ENCODE results near the gene SCARF1. TPM values are rescaled to one million over a fixed set of nuclear protein-coding genes. Genes with fewer than 3 reads are reported as not detected.

Gene SCARF1
- total RNA-seq, 1 experiment from 2014 or later = not detected

DNA sequence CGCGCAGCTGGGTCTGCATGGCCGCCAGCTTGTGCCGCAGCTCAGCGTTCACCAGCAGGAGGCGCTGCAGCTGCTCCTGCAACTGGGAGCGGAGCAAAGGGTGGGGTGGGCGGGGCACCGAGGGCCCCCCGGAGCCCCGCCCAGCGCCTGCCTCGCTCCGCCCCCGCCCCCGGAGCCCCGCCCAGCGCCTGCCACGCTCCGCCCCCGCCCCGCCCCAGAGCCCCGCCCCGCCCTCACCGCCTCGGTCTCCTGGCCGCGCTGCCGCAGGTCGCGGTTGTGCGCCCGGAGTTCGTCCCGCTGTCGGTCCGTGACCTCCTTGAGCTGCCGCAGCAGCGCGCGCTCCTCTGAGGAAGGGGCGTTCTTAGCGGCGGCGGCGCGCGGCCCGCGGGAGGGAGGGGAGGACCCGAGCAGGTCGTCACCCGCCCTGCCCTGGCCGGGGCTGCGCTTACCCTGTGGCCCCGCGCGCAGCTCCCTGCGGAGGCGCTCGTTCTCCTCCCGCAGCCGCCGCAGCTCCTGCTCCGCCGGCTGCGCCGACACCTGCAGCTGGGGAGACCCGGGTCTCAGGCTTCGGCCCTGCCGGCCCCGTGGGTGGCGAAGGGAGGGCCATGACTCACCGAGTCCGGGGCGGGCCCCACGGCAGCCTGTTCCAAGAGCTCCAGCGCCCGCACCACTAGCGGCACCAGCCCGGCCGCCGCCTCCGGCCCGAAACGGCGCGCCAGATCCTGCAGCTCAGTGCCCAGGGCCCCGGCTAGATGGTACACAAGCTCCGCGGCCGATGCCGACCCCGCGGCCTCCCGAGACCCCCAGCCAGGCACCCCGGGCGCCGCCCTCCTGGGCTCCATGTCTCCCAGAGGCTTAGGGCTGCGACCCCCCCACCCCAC is 3.7 kb upstream of the SCARF1 start:
- DNase-seq (ENCODE audit: extremely low read depth, low read depth) = peak; percentile 94

DNA sequence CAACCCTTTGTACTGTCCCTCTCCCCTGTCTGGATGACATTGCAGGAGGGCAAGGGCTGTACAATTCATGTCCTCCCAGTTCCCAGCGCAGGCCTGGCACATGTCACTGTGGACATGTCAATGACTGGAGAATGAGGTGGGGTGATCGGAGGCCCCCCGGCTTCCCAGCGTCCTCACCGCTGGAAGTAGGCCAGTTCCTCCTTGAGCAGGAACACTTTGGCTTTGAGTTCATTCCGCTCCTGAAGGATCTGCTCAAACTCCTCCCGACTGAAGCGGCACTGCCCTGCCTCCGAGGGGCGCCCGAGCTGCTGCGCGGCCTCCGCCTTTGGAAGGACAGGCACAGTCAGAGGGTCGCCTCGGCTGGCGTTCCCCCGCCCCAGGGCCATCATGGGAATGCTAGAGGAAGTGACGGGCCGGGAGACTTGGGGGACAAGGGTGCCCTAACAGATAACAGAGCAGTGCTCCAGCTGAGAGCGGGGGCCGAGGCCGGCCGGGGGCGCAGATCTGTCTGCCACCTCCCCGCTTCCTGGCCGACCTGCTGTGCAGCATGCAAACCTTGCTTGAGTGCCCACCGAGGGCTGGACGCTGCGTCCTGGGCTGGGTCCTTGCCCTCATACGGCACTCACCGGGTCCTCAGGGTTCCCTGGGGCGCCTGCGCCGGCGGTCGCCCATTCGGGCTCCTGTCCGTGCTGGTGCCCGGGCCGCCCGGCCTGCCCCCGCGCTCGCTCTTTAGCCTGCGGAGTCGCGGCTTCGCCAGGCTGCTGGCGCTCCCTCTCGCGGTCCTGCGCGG is 2.8 kb upstream of the SCARF1 start:
- no peak for DNase-seq (ENCODE audit: extremely low read depth, low read depth)

DNA sequence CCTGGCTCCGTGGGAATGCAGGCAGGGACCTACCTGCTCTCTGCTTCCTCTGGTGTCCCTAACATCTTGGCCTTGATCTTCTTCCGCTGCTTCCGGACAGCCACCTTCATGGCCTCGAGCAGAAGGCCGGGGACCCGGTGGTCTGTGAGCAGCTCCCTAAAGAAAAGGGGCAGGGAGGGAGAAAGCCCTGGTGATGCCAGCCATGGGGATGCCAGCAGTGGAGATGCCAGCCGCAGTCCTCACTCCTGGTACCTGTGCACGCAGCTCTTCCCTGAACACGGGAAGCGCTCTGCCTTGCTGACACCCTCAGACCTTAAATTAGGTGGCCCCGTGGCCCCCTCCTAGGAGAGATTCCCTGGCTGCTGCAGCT is 2.3 kb upstream of the SCARF1 start:
- no peak for DNase-seq (ENCODE audit: extremely low read depth, low read depth)

DNA sequence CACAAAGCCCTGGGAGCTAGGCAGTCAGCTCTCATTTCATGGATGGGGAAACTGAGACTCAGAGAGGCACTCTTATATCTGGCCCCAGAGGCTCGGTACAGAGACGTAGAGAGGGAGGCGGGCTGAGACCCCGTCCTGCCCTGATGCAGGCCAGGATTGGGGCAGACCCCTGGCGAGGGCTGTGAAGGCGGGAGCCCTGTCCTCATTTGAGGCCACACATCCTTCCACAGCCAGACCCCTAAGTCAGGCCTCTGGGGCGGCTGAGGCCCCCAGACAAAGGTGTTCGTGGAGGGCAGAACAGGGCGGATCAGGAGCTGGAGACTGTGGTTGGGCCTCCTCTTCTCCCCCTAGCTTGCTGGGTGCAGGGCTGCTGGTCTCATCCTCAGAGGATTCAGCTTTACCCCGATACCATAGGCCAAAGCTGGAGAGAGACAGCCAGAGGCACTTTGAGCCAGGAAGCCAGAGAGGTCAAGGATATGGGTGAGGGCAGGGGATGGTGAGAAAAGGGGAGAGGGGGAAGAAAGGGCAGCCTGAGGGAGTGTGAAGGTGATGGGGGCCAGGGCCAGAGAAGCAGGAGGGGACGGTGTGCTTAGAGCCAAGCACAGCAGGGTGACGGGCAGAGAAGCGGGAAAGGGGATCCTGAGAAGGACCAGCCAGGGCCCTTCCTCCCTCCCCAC is 805 bp upstream of the SCARF1 start:
- DNase-seq (ENCODE audit: extremely low read depth, low read depth) = no peak

DNA sequence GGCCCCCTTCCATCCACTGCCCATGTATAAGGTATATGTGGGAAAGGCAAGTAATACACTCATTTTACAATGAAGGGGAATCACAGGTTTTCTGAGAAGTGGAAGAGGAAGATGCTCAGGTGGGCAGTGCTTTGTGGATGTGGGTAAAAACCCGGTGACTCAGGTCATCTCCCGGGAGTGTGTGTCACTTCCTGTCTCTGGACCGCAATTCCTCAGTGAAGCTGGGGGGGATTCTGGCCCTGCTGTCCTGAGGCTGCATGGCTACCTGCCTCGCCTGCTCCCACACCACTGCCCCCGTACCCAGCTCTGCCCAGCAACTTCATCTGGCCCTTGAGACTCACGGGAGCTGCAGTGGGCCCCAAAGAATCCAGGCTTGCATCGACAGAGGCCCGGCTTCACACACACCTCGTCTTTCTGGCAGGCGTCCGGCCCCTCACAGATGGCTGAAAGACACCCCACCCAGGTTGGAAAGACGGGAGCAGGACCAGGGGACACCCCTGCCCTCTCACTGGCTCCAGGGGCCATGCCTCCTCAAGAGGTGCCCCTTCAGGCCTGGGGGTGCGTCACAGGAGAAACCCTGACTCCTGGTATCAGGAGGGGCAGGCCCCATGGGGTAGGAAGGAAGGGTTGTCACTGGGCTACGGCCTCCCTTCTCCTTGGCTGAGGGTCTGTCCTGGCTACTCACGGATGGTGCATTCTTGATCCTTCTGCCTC is 882 bp downstream of the SCARF1 start:
- DNase-seq (ENCODE audit: extremely low read depth, low read depth) = no peak

DNA sequence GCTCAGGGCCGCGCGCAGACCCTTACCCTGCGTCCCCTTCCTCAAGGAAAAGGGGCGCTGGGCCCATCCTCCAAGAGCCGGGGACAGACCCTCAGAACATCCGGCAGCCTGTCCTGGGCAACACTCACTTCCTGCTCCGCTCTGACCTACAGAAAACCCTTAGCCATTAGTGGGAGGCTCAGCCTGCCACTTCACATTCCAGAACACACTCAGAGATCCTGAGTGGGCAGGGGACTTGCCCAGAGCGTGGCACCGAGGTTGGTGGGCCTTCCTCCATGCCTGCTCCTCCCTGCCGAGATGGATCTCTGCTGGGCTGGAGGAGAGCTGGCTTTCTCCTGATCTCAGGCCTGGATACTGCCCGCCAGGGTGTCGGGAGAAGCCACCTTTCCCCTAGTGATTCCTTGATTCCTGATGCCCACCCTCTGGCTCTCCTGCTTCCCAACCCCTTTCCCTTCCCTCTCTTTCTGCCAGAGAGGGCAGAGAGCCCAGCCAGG is 1.5 kb downstream of the SCARF1 start:
- DNase-seq (ENCODE audit: extremely low read depth, low read depth) = no peak

DNA sequence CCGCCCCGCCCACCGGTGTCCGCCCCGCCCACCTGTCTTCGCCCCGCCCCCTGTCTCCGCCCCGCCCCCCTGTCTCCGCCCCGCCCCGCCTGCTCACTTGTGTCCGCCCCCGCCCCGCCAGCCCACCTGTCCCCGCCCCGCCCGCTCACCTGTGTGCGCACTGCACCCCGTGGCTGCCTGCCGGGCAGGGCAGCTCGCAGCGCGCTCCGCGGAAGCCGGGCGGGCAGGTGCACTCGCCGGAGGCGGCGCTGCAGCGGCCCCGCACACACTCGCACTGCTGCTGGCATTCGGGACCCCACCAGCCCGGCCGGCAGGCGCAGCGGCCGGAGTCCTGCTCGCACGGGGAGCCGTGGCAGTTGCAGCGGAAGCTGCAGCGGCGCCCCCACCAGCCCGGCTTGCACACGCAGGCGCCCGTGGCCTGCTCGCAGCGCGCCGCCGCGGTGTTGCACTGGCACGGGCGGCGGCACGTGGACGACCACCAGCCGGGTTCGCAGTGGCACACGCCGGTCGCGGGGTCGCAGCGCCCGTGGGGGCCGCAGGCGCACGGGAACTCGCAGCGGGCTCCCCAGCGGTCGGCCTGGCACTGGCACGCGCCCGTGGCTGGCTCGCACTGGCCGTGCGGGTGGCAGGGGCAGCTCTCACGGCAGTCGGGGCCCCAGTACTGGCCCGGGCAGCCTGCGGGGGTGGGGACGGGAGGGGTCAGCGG is 2.1 kb downstream of the SCARF1 start:
- no peak for DNase-seq (ENCODE audit: extremely low read depth, low read depth)

DNA sequence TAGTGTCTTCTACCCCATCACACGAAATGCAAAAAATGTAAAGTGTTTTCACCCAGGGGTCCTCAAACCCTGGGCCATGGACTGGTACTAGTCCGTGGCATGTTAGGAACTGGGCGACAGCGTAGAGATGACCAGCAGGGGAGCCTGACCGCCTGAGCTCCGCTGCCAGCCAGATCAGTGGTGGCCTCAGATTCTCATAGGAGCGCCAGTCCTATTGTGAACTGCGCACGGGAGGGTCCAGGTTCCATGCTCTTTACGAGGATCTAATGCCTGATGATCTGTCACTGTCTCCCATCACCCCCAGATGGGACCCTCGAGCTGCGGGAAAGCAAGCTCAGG is 4.5 kb downstream of the SCARF1 start:
- no peak for DNase-seq (ENCODE audit: extremely low read depth, low read depth)

DNA sequence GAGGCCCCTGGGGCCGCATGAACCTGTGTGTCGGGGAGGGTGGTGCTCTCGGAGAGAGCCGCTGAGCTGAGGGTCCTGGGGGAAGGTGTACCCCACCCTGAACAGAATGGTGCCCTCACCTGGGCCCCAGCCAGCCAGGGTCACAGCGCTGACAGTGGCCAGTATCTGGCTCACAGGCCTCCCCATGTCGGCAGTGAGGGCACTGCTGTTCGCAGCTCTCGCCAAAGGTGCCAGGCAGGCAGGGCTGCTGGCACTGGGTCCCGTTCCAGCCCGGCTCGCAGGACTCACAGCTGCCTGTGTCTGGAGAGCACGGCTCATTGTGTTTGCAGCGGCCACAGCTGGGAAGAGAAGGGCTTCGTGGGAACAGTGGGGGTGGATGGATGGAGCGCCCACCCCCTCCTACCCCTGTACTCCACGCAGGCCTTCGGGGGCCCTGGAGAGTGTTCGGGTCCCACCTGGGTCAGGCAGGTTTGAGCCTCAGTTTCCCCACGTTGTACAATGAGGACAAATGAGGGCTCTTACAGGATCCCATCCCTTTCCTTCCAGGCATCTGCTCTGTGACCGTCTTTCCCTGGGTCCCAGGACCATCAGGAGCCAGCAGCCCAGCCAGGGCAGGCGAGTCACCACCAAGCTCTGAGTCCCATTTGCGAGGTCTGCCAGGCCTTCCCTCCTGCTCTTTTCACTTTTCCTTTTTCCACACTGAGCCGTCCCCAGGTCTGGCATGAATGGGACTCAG is 5.0 kb downstream of the SCARF1 start:
- DNase-seq (ENCODE audit: extremely low read depth, low read depth) = no peak

DNA sequence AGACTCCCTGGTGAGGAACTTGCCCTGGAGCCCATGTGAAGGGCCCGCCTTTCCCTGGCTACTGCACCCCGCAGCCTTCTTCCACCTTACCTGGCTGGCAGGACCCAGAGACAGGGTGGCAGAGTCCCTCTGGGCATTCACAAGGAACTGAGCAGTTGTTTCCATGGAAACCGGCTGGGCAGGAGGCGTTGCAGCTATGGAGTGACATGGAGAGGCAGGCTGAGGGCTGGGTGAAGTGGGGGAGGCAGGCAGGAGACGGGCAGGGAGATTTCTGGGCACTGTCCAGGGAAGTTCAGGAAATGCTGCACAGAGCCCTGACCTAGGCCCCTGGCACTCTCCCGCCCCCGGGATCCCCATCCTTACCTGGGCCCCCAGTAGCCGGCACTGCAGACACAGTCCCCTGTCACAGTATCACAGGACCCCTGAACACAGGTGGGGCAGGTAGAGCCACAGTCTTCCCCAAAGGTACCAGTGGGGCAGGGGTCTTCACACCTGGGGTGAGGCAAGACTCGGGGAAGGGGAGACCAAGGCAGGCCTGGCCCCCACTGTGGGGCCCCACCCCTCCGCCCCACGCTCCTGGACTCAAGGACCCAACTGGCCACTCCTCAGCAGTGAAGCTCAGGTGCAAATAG is 5.9 kb downstream of the SCARF1 start:
- DNase-seq (ENCODE audit: extremely low read depth, low read depth) = no peak

DNA sequence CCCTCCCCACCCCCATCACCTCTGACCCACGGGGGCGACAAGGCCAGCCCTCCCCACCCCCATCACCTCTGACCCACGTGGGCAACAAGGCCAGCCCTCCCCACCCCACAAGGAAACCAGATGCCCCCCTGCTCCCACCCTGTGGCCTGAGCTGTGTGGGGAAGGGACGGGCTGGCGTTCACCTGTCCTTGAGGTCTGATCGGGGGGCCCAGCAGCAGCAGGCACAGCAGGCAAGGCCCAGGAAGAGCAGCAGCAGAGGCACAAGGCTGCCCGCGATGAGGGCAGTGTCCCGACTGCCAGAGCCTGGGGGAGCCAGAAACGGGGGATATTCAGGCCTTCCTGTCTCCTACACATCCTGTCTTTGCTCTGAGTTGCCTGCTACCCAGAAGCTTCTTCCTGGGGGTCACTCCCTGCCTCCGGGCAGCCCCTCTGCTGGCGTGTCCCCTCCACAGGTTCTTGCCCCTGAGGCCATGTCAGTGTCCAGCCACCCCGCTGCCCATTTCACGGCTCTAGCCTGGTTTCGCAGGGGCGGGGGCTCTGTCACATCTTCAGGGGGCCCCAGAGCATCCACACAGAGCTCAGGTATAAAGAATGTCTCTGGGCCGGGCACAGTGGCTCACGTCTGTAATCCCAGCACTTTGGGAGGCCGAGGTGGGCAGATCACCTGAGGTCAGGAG is 6.8 kb downstream of the SCARF1 start:
- DNase-seq (ENCODE audit: extremely low read depth, low read depth) = no peak

DNA sequence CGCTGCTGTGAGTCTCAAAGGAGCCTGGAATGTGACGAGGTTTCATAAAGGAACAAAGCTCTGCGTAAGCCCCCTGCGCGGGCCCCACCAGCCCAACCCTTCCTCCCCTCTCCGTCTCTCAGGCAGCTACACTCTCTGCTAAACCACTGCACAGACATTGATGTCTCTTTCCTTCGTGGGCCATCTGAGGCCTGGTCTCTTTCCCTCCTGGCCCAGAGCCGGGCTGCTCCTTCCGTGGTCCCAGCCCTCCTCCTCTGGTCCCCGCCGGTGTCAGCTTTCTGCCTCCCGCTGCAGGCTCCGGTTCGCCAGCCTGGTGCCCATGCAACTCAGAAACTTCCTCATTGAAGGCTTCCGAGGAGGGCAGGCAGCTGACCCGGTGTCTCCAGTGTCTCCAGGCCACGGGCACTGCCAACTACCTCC is 7.4 kb downstream of the SCARF1 start:
- DNase-seq (ENCODE audit: extremely low read depth, low read depth) = no peak

DNA sequence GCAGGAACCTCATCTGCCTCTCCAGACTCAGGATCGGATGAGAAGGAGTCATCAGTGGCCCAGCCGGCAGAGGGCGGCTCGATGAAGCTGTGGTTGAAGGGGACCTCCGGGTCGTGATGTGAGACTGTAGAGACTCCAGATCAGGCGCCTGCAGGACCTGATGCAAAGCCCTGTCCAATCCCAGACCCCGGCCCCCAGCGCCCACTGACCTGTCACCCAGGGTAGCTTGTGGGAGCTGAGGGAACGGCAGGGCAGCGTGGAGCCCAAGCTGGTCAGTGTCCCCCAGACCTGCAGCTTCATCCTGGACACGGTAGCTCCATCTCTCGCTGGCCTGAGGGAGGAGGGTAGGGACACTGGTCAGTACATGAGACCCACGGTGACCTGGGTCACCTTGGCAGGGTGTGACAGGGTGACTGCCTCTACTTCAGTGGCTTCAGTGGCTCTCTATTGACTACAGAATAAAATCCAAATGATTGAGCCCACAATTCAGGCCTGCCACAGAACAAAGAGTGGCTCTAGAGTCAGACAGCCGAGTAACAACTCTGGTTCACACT is 8.7 kb downstream of the SCARF1 start:
- DNase-seq (ENCODE audit: extremely low read depth, low read depth) = no peak

DNA sequence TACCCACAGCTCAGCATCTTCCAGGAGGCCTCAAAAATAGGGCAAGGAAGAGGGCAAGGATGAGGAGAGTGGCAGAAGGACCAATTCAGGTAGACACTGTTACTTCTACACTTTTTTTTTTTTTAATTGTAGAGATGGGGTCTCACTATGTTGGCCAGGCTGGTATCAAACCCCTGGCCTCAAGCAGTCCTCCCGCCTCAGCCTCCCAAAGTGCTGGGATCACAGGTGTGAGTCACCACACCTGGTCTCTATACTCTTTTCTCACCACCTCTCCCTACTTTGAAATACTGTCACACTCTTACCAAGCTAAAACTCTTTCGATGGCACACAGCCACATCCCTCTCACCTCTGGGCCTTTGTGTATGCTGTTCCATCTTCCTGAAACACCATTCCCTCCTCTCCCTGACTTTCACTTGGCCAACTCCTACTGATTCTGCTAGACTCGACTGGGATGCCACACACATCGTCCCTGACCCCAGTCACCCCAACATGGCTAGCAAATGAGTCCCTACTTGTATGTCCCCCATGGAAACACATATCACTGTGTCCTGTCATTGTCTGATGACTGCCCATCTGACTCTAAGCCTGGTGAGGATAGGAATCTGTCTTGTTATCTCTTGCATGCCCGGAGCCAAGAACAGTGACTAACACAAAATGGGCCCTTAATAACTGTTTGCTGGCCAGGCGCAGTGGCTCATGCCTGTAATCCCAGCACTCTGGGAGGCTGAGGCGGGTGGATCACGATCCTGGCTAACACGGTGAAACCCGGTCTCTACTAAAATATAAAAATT is 9.7 kb downstream of the SCARF1 start:
- no peak for DNase-seq (ENCODE audit: extremely low read depth, low read depth)

DNA sequence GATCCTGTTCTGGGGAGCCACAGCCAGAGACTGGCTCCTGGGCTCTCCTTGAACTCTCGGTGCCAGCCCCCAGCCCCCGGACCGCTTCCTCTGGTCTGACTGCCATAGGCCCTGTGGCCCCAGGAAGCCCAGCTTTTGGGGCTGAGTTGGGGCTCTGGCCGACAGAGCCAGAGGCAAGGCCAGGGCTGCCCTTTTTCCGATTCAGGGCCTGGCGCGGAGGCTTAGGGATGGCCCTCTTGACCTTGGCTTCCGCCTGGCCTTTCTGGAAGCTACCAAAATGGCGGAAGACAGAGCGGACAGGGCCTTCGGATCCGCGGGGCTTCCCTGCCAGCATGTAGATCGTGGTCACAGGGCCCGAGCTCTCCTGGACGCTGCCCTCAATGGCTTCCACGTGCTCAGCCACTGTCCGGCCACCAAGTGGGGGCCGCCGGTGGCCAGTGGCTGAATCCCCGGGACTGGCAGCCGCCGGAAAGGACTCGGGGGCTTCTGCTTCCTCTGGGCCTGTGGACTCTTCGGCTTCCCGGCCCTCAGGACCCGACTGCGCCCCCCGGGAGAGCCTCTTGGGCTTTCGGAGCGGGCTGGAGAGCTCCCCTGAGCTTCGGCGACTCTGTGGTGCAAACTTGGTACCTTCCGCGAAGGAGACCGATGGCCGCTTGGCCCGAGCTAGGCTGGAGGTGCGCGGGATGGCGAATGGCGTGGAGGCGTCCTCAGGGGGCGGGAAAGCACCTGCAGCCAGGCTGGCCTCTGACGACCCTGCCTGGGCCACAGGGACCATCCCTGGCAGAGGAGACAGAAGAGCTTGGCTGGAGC is 10.5 kb downstream of the SCARF1 start:
- DNase-seq (ENCODE audit: extremely low read depth, low read depth) = no peak

DNA sequence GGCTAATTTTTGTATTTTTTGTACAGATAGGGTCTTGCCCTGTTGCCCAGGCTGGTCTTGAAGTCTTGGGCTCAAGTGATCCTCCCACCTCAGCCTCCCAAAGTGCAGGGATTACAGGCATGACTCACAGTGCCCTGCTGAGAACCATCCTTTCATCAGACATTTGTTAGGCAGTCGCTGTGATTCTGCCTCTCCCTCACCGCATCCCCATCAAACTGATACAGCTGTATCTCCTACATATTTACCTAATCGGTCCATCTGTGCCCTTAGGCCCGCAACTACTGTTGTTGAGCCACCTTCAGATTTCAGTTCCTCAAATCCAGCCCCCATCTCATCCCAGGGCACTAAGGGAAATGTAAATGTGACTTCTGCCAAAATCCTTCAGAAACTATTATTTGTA is 14.9 kb downstream of the SCARF1 start:
- no peak for DNase-seq (ENCODE audit: extremely low read depth, low read depth)

Data from NCI-H460 (cell line).